Measurements from ENCODE around the gene RNU4-1. TPM values are rescaled to one million over a fixed set of nuclear protein-coding genes. Genes with fewer than 3 reads are reported as not detected.

The RNU4-1 gene
- total and polyA plus RNA-seq, 12 donors, result 426 to 3,423 (median 1,870) TPM; not detected in 2

DNA sequence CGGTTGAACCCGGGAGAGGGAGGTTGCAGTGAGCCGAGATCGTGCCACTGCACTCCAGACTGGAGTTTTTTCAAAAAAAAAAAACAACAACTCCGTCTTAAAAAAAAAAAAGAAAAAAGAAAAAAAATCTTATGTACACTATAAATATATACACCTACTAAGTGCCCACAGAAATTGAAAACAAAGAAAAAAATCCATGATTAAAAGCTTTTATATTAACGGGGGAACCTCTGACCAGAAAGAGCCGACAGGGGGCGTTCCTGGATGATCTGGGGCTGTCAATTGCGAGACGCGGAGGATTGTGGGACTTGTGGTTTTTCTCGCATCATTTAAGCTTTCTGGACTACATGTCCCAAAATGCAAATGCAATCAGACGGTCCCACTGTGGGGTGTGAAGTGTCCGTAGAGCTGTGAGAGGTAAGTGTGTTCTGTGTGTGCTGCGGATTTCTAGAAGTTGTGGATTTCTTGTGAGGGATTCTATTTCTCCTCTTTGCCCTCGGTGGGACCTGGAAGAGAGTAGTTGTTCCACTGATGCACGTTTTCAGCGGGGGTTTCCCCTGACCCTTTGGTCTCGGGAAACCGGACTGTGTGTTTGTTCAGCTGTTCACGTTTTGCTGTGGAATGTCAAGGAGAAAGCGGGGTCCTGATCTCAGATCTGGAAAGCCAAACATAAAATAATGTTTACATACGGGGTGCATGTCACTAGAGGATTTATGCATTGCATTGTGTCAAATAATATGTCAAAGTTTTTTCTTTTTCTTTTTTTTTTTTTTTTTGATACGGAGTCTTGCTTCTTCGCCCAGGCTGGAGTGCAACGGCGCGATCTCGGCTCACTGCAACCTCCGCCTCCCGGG, 9.2 kb upstream of the RNU4-1 start, which contains the start of gene SIRT4:
SIRT4 (plus strand) TSS at position 360 of the 854 bp plus-strand sequence. CDS start 1,241 bp downstream, outside the sequence.
- Histone ChIP-seq H3K4me1 (peaks cover 0 to 8% (median 6%) of the 10 kb centered on the region in 9 donors), H3K27ac (peak within 1 kb of the TSS; percentile 27 to 90 (median 79)), H3K9me3 (no peaks in the 10 kb centered on the region), H3K27me3 (no peaks in the 10 kb centered on the region), H3K4me3 (peak within 1 kb of the TSS; percentile 46 to 82 (median 64)), H3K36me3 (no peaks in the 10 kb centered on the region)
- 8% methylated on average over 31 of the region's 31 CpGs for WGBS, 2 donors
- ATAC-seq (peak; percentile 88 to 98 (median 98)), DNase-seq (peak; percentile 79 to 94)
- intact Hi-C loops (cut with DNase I), result loop anchor here in 1 of 10 donors (1.0 kb wide), 1 partner anchor 15 kb away; no protein-coding TSS in a partner anchor
- TF ChIP-seq, protein P1, sequence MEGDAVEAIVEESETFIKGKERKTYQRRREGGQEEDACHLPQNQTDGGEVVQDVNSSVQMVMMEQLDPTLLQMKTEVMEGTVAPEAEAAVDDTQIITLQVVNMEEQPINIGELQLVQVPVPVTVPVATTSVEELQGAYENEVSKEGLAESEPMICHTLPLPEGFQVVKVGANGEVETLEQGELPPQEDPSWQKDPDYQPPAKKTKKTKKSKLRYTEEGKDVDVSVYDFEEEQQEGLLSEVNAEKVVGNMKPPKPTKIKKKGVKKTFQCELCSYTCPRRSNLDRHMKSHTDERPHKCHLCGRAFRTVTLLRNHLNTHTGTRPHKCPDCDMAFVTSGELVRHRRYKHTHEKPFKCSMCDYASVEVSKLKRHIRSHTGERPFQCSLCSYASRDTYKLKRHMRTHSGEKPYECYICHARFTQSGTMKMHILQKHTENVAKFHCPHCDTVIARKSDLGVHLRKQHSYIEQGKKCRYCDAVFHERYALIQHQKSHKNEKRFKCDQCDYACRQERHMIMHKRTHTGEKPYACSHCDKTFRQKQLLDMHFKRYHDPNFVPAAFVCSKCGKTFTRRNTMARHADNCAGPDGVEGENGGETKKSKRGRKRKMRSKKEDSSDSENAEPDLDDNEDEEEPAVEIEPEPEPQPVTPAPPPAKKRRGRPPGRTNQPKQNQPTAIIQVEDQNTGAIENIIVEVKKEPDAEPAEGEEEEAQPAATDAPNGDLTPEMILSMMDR (IDR thresholded peaks at IDR 0.05), result peak; percentile 72 to 94 (median 88)

DNA sequence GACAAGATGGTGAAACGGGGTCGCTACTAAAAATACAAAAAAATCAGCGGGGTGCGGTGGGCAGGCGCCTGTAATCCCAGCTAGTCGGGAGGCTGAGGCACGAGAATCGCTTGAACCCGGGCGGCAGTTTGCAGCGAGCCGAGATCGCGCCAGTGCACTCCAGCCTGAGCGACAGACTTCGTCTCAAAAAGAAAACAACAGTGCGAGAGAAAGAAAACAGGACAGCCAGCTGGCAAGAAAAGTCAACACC, 701 bp downstream of the RNU4-1 start:
- H3K9me3 ChIP-seq, result no peaks in the 10 kb centered on the region
- H3K27ac ChIP-seq, result peak overlapping the region; percentile 91 to 100 (median 98)
- ATAC-seq, result peak in 6 of 8 donors; percentile 1 to 12 (median 2)
- no peak for DNase-seq
- H3K36me3 ChIP-seq, result no peaks in the 10 kb centered on the region
- intact Hi-C loops (cut with DNase I), result loop anchor here in 1 of 10 donors (10.0 kb wide), 1 partner anchor 178 kb away; the partner anchor contains the start of gene RAB35
- peaks cover 0 to 28% (median 8%) of the 10 kb centered on the region in 9 donors for H3K4me1 ChIP-seq
- TF ChIP-seq, protein P1 (IDR thresholded peaks at IDR 0.05), result no peak
- 0 to 1% methylated on average over 17 of the region's 17 CpGs for WGBS, 2 donors
- H3K27me3 ChIP-seq, result no peaks in the 10 kb centered on the region
- peak overlapping the region; percentile 11 to 67 (median 61) for H3K4me3 ChIP-seq

DNA sequence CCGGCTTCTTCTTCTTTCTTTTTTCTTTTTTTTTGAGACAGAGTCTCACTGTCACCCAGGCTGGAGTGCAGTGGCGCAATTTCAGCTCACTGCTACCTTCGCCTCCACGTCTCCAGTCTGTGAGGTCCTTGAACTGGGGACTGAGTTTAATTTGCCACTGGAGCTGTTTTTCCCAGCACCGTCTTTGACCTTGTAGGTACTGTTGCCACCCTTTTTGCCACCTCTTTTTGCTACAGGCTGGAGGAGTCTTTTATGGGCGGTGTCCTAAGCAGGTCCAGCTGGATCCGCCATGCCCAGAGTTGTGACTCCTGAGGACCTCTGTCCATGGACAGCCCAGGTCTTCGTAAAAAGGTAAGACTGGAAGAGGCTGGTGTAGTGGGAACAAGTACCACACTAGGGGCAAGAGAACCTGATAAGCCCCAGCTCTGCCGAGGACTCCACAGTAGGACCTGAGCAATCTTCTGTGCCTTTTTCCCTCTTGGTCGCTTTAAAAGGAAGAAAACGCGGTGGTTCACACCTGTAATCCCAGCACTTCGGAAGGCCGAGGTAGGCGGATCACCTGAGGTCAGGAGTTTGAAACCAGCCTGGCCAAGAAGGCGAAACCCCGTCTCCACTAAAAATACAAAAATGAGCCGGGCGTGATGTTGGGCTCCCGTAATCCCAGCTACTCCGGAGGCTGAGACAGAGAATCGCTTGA, 2.3 kb downstream of the RNU4-1 start:
- DNase-seq (no peak), ATAC-seq (peak in 1 of 8 donors; percentile 9)
- TF ChIP-seq, protein P1 (IDR thresholded peaks at IDR 0.05), result no peak
- WGBS, 2 donors, result 24 to 25% methylated on average over 22 of the region's 22 CpGs
- Histone ChIP-seq H3K36me3 (no peaks in the 10 kb centered on the region), H3K27me3 (no peaks in the 10 kb centered on the region), H3K9me3 (no peaks in the 10 kb centered on the region), H3K27ac (peak overlapping the region; percentile 91 to 100 (median 98)), H3K4me3 (peak overlapping the region in 9 of 10 donors; percentile 23 to 67 (median 60)), H3K4me1 (peaks cover 0 to 28% (median 8%) of the 10 kb centered on the region in 9 donors)
- intact Hi-C loops (cut with DNase I), result loop anchor here in 1 of 10 donors (1.0 to 10.0 kb wide), 2 partner anchors 62 to 176 kb away; partner anchors contain the start of gene RAB35

DNA sequence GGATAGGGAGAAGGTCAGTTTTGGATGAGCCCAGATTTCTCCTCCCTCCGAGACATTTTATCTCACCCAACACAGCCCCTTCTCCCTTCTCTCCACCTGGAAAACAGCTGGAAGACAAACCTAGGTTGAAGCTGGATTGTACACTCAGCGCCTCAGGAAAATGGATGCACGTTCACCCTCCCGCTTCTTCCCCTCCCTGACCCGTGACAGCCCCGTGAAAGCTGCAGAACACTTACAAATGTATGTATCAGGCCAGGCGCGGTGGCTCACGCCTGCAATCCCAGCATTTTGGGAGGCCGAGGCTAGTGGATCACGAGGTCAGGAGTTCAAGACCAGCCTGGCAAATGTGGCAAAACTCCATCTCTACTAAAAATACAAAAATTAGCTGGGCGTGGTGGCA, 5.5 kb downstream of the RNU4-1 start:
- Histone ChIP-seq H3K36me3 (no peaks in the 10 kb centered on the region), H3K27me3 (no peaks in the 10 kb centered on the region), H3K4me1 (peaks cover 0 to 19% (median 8%) of the 10 kb centered on the region in 9 donors), H3K4me3 (no peak overlapping the region), H3K27ac (no peak overlapping the region), H3K9me3 (no peaks in the 10 kb centered on the region)
- ATAC-seq (no peak), DNase-seq (no peak)
- WGBS, 2 donors, result 75 to 86% methylated on average over 12 of the region's 12 CpGs
- intact Hi-C loops (cut with DNase I), result no loop called here
- TF ChIP-seq, protein P1 (IDR thresholded peaks at IDR 0.05), result no peak
